Fibroblast of skin of right biceps (primary cell): ENCODE data around the gene IFNL3.
"Not testable (repeated sequence)": the region's sequence is repeated elsewhere in the genome, so short reads cannot be mapped to it uniquely, and the experiment has no call there.

ENCODE experiments used
- DNase-seq: peaks from one replicate; pipeline ENCODE4 v3.0.0-alpha.2; 2013

Gene IFNL3

DNA sequence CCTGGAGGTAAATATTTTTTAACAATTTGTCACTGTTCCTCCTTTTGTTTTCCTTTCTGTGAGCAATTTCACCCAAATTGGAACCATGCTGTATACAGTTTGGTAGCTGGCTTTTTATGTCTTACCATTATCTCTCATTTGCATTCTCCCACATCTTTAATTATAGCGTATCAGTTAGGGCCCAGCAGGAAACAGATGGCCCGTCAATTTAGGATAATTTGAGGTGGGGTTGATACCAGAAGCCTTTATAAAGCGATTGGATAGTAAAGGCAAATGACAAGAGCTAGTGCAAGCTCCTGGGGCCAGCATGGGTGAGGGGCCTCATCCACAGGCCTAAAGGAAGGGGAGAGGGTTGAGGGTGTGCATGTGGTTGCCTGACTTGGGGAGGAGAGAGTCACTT lies 7.7 kb upstream of the IFNL3 start:
- no peak for DNase-seq

DNA sequence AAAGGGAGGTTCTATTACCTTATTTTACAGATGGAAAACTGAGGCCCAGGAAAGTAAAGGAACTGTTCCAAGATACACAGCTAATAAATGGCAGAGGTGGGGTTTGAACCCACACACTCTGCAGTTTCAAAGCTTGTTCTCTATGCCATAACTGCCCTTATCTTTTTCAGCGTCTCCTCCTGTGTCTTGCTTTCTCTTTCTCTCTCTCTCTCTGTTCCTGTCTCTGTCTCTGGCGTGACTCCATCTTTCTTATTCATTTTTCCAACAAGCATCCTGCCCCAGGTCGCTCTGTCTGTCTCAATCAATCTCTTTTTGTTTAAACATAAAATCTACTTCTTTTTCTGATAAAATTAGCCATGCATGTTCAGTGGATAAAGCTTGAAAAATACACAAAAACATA lies 7.0 kb upstream of the IFNL3 start:
- no peak for DNase-seq

- DNase-seq = no peak
These were observed 6.3 kb upstream of the IFNL3 start for GRCh38 chr19:39251081-39251480.

DNA sequence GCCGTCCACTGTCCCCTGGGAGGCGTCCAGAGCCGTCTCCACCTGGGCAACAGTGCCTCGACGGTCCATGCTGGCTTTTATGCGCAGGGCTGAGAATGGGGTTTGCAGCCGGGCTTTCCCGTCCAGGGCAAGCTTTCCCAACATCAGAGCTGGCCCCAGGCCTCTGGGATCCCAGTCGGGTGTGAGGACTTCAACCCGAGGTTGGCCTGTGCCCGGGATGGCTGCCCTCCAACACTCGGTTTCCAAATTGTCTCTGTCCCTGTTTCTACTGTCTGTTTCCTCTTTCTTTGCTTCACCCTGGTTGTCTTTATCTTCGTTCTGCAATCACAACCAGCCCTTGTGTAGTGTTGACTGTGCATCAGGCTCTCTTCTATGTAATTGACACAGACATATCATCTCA lies 4.0 kb upstream of the IFNL3 start, which contains the start of gene IFNL4:
Gene IFNL4 (minus strand): TSS at position 51 of the 400 bp plus-strand sequence.
- DNase-seq = no peak

DNA sequence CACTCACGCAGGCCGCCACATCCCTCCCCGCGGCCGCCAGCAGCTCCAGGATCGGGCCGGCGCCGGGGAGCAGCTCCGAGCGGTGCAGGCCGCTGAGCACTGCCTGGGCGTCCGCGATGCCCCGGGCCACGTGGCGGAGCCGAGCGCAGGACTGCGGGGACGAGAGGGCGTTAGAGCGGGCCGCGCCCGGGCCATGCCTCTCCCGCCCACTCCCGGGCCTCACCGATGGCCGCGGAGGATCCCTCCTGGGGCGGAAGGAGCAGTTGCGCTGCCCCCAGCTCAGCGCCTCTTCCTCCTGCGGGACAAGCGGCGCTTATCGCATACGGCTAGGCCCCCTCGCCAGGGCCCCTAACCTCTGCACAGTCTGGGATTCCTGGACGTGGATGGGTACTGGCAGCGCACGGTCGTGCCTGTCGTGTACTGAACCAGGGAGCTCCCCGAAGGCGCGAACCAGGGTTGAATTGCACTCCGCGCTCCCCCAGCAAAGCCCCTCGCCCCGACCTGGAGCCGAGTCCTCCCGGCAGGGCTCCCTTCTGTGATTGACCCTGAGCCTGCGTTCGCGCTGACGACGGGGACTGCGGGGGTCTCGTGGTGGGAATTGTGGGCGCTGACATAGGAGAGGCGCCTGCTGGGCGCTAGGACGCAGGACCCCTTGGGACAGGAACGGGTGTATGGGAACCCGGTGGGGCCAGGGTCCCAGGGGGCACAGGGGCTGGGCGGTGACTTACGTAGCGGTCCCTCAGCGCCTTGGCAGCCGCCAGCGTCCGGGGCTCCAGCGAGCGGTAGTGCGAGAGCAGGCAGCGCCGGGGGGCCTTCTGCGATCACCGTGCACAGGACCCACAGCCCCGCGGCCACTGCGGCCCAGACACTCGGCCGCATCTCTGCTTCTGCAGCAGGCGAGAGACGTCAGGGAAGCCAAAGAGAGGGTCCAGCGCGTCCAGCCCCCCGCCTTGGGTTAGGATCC lies 3.2 kb upstream of the IFNL3 start:
- peak; percentile 5 for DNase-seq

DNA sequence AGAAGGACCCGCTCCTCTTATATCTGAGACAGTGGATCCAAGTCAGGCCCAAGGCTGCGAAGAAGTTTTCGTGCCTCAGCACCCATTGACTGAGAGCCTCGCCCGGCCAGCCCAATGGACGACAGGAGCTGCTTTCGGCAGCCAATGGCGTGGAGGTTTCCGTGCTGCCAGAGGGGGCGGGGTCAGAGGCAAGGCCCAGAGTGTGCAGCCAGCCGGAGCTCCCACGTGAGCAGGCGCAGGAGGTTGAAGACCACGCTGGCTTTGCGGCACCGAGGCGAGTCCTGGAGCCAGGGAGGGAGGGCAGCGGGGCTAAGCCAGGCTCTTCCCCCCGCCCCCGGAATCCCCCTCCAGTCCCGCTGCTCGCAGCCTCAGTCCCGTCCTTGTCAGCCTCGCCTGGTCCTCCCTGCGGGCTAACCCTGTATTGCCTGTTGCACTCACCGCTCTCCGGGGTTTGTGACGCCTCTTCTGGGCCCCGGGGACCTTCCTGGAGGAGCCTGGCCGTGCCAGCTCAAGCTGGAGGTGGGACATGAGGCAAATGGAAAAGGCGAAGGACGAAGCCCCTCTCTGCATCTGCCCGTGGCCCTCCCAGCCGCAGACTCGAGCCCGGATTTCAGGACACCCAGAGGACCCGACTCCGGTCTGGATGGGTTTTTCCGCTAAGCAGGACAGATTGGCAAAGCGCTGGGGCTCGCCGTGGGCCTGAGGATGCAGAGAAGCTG lies 2.3 kb upstream of the IFNL3 start:
- DNase-seq = peak; percentile 23

DNA sequence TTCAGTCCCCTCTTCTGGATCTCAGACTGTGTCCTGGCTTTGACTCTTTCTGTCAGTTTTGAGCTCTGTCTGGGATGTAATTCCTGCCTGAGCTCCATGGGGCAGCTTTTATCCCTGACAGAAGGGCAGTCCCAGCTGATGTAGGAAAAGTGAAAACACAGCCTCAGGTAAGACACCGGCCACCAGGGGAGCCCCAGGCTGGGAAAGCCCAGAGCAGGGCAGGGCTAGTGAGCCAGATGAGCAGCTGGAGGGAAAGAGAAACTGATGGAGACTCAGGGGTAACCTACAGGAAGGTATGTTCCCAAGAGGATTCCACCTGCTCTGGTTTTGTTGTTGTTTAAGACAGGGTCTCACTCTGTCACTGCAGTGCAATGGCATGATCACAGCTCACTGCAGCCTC lies 360 bp upstream of the IFNL3 start:
- DNase-seq = not testable (repeated sequence)

DNA sequence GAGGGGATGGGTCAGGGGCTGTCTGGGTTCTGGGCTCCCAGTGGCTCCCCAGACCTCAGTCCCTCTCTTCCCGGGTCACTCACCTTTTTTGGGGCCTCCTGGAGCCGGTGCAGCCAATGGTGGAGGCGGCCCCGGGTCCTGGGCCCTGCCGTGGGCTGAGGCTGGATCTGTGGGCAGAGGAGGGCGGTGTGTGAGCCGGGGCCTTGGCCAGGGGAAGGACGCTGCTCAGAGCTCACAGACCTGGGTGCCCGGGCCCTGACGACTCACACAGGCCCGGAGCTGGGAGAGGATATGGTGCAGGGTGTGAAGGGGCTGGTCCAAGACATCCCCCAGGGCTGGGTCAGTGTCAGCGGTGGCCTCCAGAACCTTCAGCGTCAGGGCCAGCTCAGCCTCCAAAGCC lies 1.1 kb downstream of the IFNL3 start:
- not testable (repeated sequence) for DNase-seq

GRCh38 chr19:39240421-39240820 lies 4.4 kb downstream of the IFNL3 start:
- no peak for DNase-seq

- DNase-seq = no peak
These were observed 5.9 kb downstream of the IFNL3 start for GRCh38 chr19:39238944-39239343.

- DNase-seq = no peak
These were observed 6.6 kb downstream of the IFNL3 start for GRCh38 chr19:39238209-39238608.

DNA sequence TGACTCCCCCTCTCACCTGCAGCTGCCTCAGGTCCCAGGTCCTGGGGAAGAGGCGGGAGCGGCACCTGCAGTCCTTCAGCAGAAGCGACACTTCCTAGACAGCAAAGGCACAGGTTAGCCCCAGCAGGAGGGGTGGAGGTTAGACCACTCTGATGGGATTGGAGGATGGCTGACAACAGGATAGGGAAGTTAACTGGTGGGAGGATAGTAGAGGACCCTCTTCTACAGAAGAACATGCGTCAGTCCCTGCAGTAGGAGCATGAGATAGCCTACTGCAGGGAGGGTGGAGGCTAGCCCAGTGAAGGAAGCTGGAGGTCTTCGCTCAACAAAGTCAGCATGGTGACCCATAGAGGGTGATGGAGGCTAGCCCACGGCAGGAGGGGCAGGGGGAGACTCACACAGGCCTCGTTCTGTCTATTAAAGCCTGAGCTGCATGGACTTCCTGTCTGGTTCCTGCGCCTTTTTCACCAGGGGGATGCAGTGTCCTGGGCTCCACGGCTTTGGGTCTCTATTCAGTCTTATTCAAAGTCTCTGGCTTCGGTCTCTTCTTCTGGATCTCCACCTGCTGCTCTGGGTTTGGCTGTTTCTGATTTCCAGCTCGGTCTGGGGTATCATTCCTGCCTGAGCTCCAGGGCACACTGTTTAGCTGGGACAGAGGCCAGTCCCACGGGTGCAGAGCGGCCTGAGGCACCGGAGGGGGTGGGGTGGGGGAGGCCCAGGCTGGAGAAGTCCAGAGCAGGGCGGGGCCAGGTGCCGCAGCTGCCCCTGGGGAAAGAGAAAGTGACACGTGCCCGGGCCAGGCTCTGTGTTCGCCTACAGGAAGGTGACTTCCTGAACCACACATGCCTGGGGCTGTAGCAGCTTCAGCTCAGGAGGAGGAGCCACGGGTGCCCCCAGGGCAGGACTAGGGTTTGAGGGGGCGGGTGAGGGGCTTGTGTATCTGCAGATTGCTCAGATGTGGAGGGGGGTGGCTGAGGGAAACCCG lies 7.3 kb downstream of the IFNL3 start:
- DNase-seq = no peak

- no peak for DNase-seq
These were observed 8.3 kb downstream of the IFNL3 start for GRCh38 chr19:39236527-39236926.

DNA sequence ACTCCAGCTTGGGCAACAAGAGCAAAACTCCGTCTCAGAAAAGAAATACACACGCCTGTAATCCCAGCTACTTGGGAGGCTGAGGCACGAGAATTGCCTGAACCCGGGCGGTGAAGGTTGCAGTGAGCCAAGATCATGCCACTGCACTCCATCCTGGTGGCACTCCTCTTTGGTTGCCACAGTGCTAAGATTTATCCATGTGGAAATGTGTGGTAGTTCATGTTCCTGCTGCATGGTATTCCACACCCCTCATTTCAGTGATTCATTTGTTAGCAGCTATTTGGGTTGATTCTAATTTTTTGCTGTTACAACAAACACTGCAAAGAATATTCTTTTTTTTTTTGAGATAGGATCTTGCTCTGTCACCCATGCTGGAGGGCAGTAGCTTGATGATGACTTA lies 12.1 kb downstream of the IFNL3 start:
- DNase-seq = no peak

DNA sequence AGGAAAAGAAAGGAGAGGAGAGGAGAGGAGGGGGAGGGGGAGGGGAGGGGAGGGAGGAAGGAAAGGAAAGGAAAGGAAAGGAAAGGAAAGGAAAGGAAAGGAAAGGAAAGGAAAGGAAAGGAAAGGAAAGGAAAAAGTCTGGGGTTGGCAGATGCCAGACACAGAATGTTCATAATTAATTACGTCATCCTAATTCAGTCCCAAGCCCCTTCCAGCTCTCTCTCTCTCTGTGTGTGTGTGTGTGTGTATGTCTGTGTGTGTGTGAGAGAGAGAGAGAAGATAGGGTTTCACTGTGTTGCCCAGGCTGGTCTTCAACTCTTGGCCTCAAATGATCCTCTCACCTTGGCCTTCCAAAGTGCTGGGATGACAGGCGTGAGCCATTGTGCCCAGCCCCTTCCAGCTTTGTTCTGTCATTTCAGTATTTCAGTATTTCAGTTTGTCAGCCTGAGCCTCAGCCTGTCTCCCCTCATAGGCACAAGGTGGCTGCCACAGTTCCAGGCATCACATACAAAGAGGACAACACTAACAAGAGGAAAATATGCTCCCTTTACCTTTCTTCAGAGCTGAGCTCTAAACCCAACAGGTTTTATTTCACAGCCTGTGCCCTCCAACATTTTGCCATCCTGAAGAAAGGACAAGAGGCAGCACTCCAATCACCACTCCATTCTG lies 14.6 kb downstream of the IFNL3 start:
- DNase-seq = no peak

GRCh38 chr19:39224910-39225309 lies 19.9 kb downstream of the IFNL3 start:
- DNase-seq = no peak

GRCh38 chr19:39223703-39224279 lies 21.0 kb downstream of the IFNL3 start:
- no peak for DNase-seq

DNA sequence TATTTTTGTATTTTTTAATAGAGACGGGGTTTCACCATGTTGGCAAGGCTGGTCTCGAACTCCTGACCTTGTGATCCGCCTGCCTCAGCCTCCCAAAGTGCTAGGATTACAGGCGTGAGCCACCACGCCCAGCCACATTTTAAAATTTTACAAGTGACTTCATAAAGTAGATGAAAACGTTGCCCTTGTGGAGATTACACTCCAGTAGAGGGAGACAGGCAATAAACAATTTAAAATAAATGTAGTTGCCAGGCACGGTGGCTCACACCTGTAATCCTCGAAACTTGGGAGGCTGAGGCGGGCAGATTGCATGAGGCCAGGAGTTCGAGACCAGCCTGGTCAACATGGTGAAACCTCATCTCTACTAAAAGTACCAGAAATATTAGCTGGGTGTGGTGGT lies 25.7 kb downstream of the IFNL3 start:
- DNase-seq = not testable (repeated sequence)

DNA sequence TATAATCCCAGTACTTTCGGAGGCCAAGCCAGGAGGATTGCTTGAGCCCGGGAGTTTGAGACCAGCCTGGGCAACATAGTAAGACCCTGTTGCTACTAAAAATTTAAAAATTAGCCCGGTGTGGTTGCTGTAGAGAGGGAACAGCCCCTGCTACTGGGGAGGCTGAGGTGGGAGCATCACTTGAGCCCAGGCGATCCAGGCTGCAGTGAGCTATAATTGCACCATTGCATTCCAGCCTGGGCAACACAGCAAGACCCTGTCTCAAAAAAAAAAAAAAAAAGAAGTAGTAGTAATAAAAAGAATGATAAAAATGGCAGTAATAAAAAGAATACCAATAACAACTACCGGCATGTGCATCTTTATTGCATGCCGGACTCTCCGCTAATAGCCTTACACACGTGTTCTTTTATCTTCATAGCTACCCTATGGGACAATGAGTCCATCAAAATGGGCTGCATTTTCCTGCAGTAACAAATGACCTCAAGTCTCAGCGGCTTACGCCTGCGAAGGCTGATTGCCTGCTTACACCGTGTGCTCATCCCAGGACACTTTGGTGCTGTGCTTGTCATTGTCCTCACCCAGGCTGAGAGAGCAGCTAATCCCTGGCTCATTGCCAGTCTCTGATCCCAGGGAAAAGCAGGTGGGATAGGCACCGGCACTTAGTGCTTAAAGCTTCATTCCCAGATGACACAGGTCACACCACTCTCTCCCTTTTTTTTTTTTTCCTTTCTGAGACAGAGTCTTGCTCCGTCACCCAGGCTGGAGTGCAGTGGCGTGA lies 26.4 kb downstream of the IFNL3 start:
- DNase-seq = no peak

DNA sequence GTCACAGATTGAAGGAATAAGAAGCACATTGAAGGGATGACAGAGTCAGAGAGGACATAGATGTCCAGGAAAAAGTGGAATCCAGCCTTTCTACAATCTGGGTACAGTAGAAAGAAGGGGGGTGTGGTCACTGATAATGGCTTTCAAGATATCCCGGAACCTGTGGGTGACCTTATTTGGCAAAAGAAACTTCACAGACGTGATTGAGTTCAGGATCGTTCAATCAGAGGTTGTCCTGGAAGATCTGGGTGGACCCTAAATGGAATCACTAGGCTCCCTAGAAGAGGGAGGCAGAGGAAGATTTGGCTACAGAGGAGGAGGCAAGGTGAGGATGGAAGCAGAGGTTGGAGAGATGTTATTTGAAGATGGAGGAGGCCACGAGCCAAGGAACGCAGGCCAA lies 27.7 kb downstream of the IFNL3 start:
- no peak for DNase-seq

DNA sequence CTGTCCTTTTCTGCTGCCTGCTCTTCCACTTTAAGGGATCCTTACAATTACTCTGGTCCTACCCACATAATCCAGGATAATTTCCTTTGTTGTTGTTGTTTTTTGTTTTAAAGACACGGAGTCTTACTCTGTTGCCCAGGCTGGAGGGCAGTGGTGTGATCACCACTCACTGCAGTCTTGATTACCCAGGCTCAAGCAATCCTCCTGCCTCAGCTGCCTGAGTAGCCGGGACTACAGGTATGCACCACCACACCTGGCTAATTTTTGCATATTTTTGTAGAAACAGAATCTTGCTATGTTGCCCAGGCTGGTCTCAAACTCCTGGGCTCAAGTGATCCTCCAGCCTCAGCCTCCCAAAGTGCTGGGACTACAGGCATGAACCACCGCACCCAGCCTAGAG lies 29.5 kb downstream of the IFNL3 start:
- DNase-seq = not testable (repeated sequence)
